RWPE1 (cell line): Measurements from ENCODE around the gene CNFN.

ENCODE experiments used
- CTCF ChIA-PET: fragments of 350-600 bp; sonication (Branson Sonifier 250); formaldehyde crosslinking; extraction: SDS; loops from one replicate; lab custom pipeline; 2021; lab: Yijun Ruan, JAX
- POLR2A ChIA-PET: fragments of 400-600 bp; formaldehyde crosslinking; extraction: SDS; loops from one replicate; lab custom pipeline; 2020; ENCODE audit warnings: antibody characterized with exemption; ENCODE audit not compliant: low non-redundant PET; lab: Yijun Ruan, JAX
- DNase-seq: peaks from one replicate; pipeline ENCODE4 v3.0.0; 2012; ENCODE audit warnings: low spot score
- H3K27ac ChIP-seq: fragments of 450-650 bp; 2 replicates; pipeline ENCODE4 v1.5.1; 2017
- CTCF ChIP-seq: fragments of 450-650 bp; conservative IDR thresholded peaks from 2 replicates; pipeline ENCODE4 v1.5.1; 2017; ENCODE audit warnings: low read depth, mild to moderate bottlenecking

CNFN gene

GRCh38 chr19:42368360-42368759, 21.7 kb downstream of the CNFN start:
- H3K27ac ChIP-seq, result no peak overlapping the region
- ChIA-PET POLR2A (no interaction called here), CTCF (interaction anchor here (0.7 kb wide), 1 partner anchor 141 kb away, joined by 3 read pairs; no protein-coding TSS in a partner anchor)
- DNase-seq, result no peak
- TF ChIP-seq CTCF, result no peak

GRCh38 chr19:42367929-42368328, 22.2 kb downstream of the CNFN start:
- no peak for DNase-seq
- CTCF ChIA-PET, result interaction anchor here (0.7 kb wide), 1 partner anchor 140 kb away, joined by 3 read pairs; no protein-coding TSS in a partner anchor
- no peak for TF ChIP-seq CTCF
- H3K27ac ChIP-seq, result no peak overlapping the region
- POLR2A ChIA-PET, result no interaction called here

- no peak for TF ChIP-seq CTCF
- no peak overlapping the region for H3K27ac ChIP-seq
Observed at GRCh38 chr19:42366673-42367072, 23.4 kb downstream of the CNFN start.

GRCh38 chr19:42363614-42364346, 26.3 kb downstream of the CNFN start:
- TF ChIP-seq CTCF, result no peak
- H3K27ac ChIP-seq, result no peak overlapping the region
- CTCF ChIA-PET, result interaction anchor here (0.7 kb wide), 1 partner anchor 657 kb away, joined by 4 read pairs; no protein-coding TSS in a partner anchor
- no peak for DNase-seq
- POLR2A ChIA-PET, result interaction anchor here (0.6 kb wide), 1 partner anchor 16 kb away, joined by 4 read pairs; no protein-coding TSS in a partner anchor

More at GRCh38 chr19:42366673-42367072, 23.4 kb downstream of the CNFN start:
- POLR2A ChIA-PET, result no interaction called here
- no peak for DNase-seq
- CTCF ChIA-PET, result no interaction called here

GRCh38 chr19:42362891-42363440, 27.1 kb downstream of the CNFN start:
- H3K27ac ChIP-seq, result no peak overlapping the region
- CTCF ChIA-PET, result no interaction called here
- DNase-seq, result no peak
- POLR2A ChIA-PET, result no interaction called here
- TF ChIP-seq CTCF, result no peak

- H3K27ac ChIP-seq, result no peak overlapping the region
- TF ChIP-seq CTCF, result no peak
- ChIA-PET CTCF (no interaction called here), POLR2A (no interaction called here)
- no peak for DNase-seq
Observed at GRCh38 chr19:42362342-42362741, 27.8 kb downstream of the CNFN start.
